Measurements from ENCODE around the gene SRC.
A peak's percentile ranks its signal among the peaks of the same experiment; 100 is the strongest.

The SRC gene

GRCh38 chr20:37350649-37351574 lies 5.0 kb downstream of the SRC start:
- peak in 3 of 4 experiments; percentile 30 to 36 (median 32) for DNase-seq

- DNase-seq = no peak
These were observed 6.0 kb downstream of the SRC start for GRCh38 chr20:37351689-37352607.

GRCh38 chr20:37352608-37352980 lies 6.7 kb downstream of the SRC start:
- no peak for DNase-seq

- no peak for DNase-seq
These were observed 7.4 kb downstream of the SRC start for GRCh38 chr20:37353285-37353849.

GRCh38 chr20:37354210-37355195 lies 8.6 kb downstream of the SRC start:
- DNase-seq = no peak

GRCh38 chr20:37355252-37356180 lies 9.6 kb downstream of the SRC start:
- no peak for DNase-seq

- peak; percentile 75 to 88 (median 84) for DNase-seq
These were observed 10.4 kb downstream of the SRC start for GRCh38 chr20:37356387-37356786.

- DNase-seq = peak in 3 of 4 experiments; percentile 22 to 41 (median 36)
These were observed 11.0 kb downstream of the SRC start for GRCh38 chr20:37356961-37357371.

GRCh38 chr20:37357481-37358365 lies 11.8 kb downstream of the SRC start:
- DNase-seq = peak; percentile 82 to 91 (median 87)

GRCh38 chr20:37358366-37359150 lies 12.6 kb downstream of the SRC start:
- no peak for DNase-seq

GRCh38 chr20:37359331-37359730 lies 13.4 kb downstream of the SRC start:
- DNase-seq = no peak

- DNase-seq = no peak
These were observed 13.9 kb downstream of the SRC start for GRCh38 chr20:37359836-37360235.

- DNase-seq = no peak
These were observed 14.6 kb downstream of the SRC start for GRCh38 chr20:37360391-37361115.

GRCh38 chr20:37361336-37361735 lies 15.4 kb downstream of the SRC start:
- no peak for DNase-seq

- DNase-seq = no peak
These were observed 16.4 kb downstream of the SRC start for GRCh38 chr20:37362231-37362792.

GRCh38 chr20:37362821-37363220 lies 16.9 kb downstream of the SRC start:
- DNase-seq = no peak

- DNase-seq = no peak
These were observed 17.5 kb downstream of the SRC start for GRCh38 chr20:37363221-37364012.

Data from suppressor macrophage (primary cell).